PC-3 (cell line): ENCODE data around the gene CATSPERZ.

Source experiments
- CTCF ChIP-seq: fragments of 300-600 bp; sonication (generic); conservative IDR thresholded peaks from 2 replicates; pipeline ENCODE4 v1.5.1; 2017; ENCODE audit warnings: antibody characterized with exemption, low read depth, mild to moderate bottlenecking, low read length
- EZH2 ChIP-seq: fragments of 300-600 bp; sonication (generic); IDR thresholded peaks from one replicate; pipeline ENCODE4 v1.6.1; 2017; ENCODE audit warnings: antibody characterized with exemption, mild to moderate bottlenecking, low read length; ENCODE audit not compliant: unreplicated experiment
- EZH2phosphoT487 ChIP-seq: fragments of 300-600 bp; sonication (generic); IDR thresholded peaks from 2 replicates; pipeline ENCODE4 v1.6.1; 2018; ENCODE audit warnings: mild to moderate bottlenecking, antibody characterized with exemption, low read length, borderline replicate concordance

- TF ChIP-seq EZH2 (no peak), EZH2phosphoT487 (no peak), CTCF (no peak)
Observed at GRCh38 chr11:64349404-64349803, 49.2 kb downstream of the CATSPERZ start.
